Measurements from ENCODE around the gene PTPN4. TPM values are rescaled to one million over a fixed set of nuclear protein-coding genes. Genes with fewer than 3 reads are reported as not detected.

The PTPN4 gene
- total RNA-seq, 2 donors from 2014 or later, result 12.2 to 21.1 TPM

DNA sequence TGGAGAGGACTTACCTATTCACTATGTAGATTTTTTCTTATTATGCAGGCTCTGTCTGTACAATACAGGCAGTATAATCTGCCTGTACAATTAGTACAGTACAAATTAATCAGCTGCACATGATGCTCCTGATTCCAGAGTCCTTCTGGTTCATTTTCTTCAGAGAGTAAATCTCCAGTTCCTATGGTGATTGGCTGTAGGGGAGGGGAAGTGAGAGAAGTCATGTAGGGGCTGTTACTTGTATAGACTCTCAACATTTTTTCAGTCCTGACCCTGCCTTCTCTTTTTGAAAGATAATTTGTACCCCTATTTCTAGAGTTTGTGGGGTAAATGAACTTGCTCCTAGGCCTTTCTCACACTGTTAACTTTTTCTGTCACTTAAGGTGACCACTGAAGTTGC, 54.5 kb downstream of the PTPN4 start:
- no peak overlapping the region for H3K27ac ChIP-seq
- H3K36me3 ChIP-seq (replicated peaks in 1 of 2; ENCODE audit: insufficient read depth in 1 of 2, low read depth in 2 of 2), result no peaks in the 10 kb centered on the region
- H3K4me1 ChIP-seq, result peaks cover 8% of the 10 kb centered on the region
- intact Hi-C loops (cut with DNase I), result no loop called here
- no peak for ATAC-seq
- H3K9me3 ChIP-seq, result no peaks in the 10 kb centered on the region
- no peak overlapping the region for H3K4me3 ChIP-seq
- no peaks in the 10 kb centered on the region for H3K27me3 ChIP-seq
- no peak for DNase-seq
- TF ChIP-seq POLR2A (IDR thresholded peaks at IDR 0.05), result no peak
- TF ChIP-seq, protein P1, sequence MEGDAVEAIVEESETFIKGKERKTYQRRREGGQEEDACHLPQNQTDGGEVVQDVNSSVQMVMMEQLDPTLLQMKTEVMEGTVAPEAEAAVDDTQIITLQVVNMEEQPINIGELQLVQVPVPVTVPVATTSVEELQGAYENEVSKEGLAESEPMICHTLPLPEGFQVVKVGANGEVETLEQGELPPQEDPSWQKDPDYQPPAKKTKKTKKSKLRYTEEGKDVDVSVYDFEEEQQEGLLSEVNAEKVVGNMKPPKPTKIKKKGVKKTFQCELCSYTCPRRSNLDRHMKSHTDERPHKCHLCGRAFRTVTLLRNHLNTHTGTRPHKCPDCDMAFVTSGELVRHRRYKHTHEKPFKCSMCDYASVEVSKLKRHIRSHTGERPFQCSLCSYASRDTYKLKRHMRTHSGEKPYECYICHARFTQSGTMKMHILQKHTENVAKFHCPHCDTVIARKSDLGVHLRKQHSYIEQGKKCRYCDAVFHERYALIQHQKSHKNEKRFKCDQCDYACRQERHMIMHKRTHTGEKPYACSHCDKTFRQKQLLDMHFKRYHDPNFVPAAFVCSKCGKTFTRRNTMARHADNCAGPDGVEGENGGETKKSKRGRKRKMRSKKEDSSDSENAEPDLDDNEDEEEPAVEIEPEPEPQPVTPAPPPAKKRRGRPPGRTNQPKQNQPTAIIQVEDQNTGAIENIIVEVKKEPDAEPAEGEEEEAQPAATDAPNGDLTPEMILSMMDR (IDR thresholded peaks at IDR 0.05), result no peak

DNA sequence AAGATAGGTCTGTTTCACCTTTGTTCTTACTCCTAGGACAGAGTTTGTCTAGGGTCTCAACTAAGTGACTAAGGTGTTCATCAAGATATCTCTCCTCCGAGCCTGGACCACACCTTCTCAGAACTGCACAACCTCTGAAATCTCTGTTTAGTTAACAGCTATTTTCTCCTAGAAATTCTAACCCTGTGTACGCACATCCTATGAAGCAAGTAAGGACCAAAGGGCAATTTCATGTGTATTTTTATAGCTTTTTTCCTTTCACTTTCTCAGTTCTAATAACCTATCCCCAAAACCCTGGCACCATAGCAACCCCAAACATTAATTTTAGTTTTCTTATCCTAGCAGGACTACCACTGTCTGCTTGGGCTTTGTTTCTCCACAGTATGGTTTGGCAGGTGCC, 59.1 kb downstream of the PTPN4 start:
- Histone ChIP-seq H3K36me3 (replicated peaks in 1 of 2; ENCODE audit: insufficient read depth in 1 of 2, low read depth in 2 of 2) (no peaks in the 10 kb centered on the region), H3K9me3 (no peaks in the 10 kb centered on the region), H3K4me1 (no peaks in the 10 kb centered on the region), H3K27me3 (no peaks in the 10 kb centered on the region), H3K27ac (no peak overlapping the region), H3K4me3 (no peak overlapping the region)
- DNase-seq (no peak), ATAC-seq (no peak)
- 96 to 98% methylated on average over 2 of the region's 2 CpGs for whole genome bisulfite sequencing, 2 donors
- TF ChIP-seq, protein P1 (IDR thresholded peaks at IDR 0.05), result no peak
- no peak for TF ChIP-seq POLR2A (IDR thresholded peaks at IDR 0.05)
- intact Hi-C loops (cut with DNase I), result no loop called here

DNA sequence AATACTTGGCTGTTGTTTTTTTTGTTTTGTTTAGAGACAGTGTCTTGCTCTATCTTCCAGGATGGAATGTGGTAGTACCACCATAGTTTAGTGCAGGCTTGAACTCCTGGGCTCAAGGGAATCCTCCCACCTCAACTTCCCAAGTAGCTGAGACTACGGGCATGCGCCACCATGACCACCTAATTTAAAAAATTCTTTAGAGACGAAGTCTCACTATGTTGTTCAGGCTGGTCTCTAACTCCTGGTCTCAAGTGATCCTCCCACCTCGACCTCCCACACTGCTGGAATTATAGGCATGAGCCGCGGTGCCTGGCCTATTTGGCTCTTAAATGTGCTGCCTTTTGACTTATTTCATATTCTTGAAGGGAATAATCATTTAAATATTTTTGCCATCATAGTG, 60.1 kb downstream of the PTPN4 start:
- no peaks in the 10 kb centered on the region for H3K27me3 ChIP-seq
- H3K9me3 ChIP-seq, result no peaks in the 10 kb centered on the region
- H3K4me3 ChIP-seq, result no peak overlapping the region
- no peak overlapping the region for H3K27ac ChIP-seq
- H3K36me3 ChIP-seq (replicated peaks in 1 of 2; ENCODE audit: insufficient read depth in 1 of 2, low read depth in 2 of 2), result no peaks in the 10 kb centered on the region
- 92 to 97% methylated on average over 6 of the region's 6 CpGs for WGBS, 2 donors
- TF ChIP-seq POLR2A (IDR thresholded peaks at IDR 0.05), result no peak
- TF ChIP-seq, protein P1 (IDR thresholded peaks at IDR 0.05), result no peak
- ATAC-seq (no peak), DNase-seq (no peak)
- intact Hi-C loops (cut with DNase I), result no loop called here
- no peaks in the 10 kb centered on the region for H3K4me1 ChIP-seq

DNA sequence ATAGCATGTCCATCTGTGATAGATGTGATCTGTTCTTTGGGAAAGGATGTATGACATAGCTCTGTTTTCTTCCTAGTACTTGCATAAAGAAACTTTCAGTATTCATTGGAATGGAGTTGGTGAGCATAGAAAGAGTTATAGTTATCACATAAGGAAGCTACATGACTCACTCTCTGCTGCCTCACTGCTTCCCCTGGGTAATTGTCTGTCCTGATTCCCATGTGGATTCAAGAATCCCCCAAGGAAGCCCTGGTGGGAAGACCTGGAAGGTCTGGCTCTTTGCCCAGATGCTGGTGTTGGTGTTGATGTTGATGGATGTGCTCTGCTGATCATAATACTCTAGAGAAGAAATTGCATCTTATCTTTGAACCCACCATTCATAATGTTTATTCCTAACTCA, 60.6 kb downstream of the PTPN4 start:
- Histone ChIP-seq H3K9me3 (no peaks in the 10 kb centered on the region), H3K27me3 (no peaks in the 10 kb centered on the region), H3K36me3 (replicated peaks in 1 of 2; ENCODE audit: insufficient read depth in 1 of 2, low read depth in 2 of 2) (no peaks in the 10 kb centered on the region), H3K4me3 (no peak overlapping the region), H3K4me1 (no peaks in the 10 kb centered on the region), H3K27ac (no peak overlapping the region)
- intact Hi-C loops (cut with DNase I), result no loop called here
- no peak for TF ChIP-seq POLR2A (IDR thresholded peaks at IDR 0.05)
- no peak for DNase-seq
- ATAC-seq, result no peak

DNA sequence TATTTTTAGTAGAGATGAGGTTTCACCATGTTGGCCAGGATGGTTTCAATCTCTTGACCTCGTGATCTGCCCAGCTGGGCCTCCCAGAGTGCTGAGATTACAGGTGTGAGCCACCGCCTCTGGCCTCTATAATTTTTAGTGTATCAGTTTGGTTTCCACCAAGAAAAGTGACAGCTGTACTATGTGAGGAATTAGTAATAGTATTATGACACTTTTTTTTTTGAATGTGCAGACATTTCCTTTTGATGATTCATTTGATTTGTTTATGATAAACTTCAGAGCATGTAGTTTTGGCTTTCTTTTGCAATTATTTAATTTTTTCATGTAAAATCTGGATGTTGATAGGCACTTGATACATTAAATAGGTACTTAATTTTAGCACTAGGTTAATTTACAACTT, 61.5 kb downstream of the PTPN4 start:
- 87 to 93% methylated on average over 2 of the region's 2 CpGs for WGBS, 2 donors
- no peak overlapping the region for H3K27ac ChIP-seq
- no peaks in the 10 kb centered on the region for H3K27me3 ChIP-seq
- no peaks in the 10 kb centered on the region for H3K9me3 ChIP-seq
- H3K4me1 ChIP-seq, result no peaks in the 10 kb centered on the region
- no peak for TF ChIP-seq POLR2A (IDR thresholded peaks at IDR 0.05)
- TF ChIP-seq, protein P1 (IDR thresholded peaks at IDR 0.05), result no peak
- H3K36me3 ChIP-seq (replicated peaks in 1 of 2; ENCODE audit: insufficient read depth in 1 of 2, low read depth in 2 of 2), result no peaks in the 10 kb centered on the region
- DNase-seq (no peak), ATAC-seq (no peak)
- no peak overlapping the region for H3K4me3 ChIP-seq
- intact Hi-C loops (cut with DNase I), result no loop called here

Measured in body of pancreas (tissue), 4 donors.